GM19240 (cell line): ENCODE measurements around the gene SLC35B2.

Source experiments
- DNase-seq: peaks from one replicate; pipeline ENCODE4 v3.0.0; 2011; ENCODE audit warnings: low spot score; ENCODE audit not compliant: insufficient read length

The SLC35B2 gene

DNA sequence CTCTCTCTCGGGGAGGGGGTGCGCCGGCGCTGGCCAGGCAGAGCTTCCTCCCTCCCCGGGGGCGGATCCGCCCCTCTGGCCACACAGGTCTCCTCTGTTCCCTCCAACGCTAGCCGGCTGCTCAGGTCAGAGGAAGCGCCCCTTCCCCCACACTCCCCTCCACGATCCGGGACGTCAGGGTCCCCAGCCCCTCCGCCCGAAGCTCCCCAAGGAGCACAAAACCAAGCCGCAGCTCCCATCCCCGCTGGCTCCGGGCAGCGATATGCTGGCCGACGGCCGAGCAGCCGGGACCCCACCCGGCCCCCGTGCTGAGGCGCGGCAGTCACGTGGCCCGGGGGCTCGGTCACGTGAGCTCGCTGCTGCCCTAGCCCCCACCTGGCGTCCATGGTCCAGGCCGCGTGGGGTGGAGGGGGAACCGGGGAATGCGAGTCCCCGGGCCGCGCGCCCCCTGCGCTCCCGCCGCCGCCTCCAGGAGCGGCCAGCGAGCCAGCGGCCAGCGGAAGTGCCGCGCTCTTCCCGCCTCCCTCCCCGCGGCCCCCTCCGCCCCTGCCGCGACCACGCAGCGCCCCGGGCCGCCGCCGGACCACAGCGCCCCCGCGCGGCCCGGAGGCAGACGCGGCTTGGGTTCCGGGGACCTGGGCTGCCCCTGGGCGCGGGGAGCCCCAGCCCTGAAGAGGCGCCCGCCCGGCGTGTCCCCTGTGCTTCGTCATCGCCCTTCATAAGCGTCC lies at the start of gene SLC35B2:
Gene SLC35B2, minus strand, starts transcription at position 504 of the 728 bp plus-strand sequence. Its CDS starts 118 bp downstream, at position 386.
- no peak for DNase-seq

DNA sequence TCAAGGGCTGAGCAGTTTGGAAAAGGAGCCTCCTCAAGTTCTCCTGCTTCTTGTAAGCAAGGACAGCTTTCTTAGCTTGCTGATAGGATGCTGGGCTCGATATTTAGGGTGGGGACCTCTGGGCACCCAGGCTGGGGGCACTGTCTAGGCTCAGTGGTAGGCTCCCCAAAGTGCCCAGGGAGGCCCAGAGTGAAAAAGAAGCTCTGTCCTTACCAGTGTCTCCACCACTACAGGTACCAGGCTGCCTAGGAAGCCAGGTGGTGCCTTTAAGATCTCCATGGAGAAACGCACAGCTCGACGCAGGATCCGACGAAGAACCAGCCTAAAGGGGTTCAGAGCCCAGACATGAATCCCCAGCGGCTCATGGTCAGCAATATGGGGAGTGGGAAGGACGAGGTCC lies 49.4 kb upstream of the SLC35B2 start:
- DNase-seq = no peak

DNA sequence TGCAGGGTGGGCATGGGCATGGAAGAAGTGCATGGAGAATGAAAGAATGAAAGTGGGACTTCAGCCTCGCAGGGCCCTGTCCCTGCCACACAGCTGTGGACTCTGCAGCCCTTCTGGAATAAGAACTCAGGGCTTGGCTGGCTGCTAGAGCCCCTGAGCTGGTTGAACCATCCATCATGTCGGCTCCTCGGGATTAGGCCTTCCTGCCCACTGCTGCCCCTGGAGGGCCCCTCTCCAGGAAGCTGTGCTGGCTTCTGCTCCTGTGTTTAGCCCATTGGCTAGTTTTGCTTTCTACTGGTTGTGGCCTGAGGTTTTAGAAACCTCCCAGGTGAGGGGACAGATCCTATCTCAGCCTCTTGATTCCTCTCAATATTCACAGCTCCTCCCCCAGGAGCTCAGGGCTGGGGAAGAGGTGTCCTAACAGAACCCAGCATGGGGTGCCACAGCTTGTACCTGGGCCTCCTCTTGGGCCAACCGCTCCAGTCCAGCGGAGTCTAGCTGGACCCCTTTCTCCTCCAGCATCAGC lies 47.9 kb upstream of the SLC35B2 start:
- DNase-seq = no peak

DNA sequence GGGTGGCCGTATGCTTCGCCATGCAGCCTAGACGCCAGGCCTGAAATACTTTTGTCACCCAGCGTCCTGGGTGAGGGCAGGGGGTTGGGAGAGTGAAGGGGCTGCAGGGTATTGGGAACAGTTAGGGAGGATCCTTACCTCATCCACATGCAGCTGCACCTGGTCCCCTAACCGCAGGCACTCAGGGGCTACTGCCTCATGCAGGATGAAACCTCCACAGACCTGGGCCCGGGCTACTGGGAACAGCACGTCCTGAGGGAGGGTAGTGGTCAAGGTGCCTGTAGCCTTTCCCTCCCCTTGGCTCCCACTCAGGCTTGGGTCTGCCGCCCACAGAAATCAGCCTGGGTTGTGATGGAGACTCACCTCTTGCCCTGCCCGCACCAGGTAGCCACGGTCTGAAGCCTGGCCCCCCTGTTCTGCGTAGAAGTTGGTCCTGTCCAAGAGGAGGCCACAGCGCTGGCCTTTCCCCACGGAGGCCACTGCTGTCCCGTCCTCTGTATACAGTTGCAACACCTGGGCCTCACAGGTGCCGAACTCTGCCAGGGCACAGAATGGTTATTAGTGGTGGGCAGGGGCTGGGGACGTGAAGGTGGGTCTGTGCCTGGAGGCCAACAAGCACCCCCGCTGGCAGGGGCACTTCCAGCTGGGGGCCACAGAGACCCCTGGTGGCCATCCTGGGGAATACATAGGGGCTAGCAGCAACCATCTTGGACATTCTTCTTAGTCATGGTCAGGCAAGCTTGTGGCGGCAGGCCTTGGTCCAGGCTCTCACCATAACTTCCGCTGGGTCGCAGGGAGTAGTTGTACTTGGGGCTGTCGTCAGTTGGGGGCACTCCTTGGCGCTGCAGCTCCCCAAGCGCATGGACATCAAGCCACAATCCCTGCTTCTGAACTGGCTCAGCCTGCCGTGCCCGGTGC lies 47.2 kb upstream of the SLC35B2 start:
- no peak for DNase-seq

DNA sequence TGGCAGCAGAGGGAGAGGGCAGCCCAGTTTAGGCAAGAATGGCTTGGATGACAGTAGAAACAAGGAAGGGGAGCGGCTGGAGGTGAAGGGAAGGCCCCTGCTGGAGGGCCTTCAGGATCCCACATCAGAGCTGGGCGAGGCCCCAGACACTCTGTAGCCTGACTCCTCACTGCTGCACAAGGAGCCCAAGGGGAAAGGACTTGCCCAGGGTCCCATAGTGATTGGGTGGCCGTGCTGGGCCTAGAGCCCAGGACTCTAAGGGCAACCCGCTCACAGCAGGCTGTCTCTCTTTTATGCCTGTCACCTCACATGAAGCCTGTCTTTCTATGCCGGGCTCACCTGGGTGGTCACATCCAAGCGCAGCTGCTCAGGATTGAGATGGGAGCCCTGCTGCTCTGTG lies 46.5 kb upstream of the SLC35B2 start:
- no peak for DNase-seq

- no peak for DNase-seq
Measured at GRCh38 chr6:44302856-44303255, 45.5 kb upstream of the SLC35B2 start.

- DNase-seq = no peak
Measured at GRCh38 chr6:44301782-44302564, 44.6 kb upstream of the SLC35B2 start.

DNA sequence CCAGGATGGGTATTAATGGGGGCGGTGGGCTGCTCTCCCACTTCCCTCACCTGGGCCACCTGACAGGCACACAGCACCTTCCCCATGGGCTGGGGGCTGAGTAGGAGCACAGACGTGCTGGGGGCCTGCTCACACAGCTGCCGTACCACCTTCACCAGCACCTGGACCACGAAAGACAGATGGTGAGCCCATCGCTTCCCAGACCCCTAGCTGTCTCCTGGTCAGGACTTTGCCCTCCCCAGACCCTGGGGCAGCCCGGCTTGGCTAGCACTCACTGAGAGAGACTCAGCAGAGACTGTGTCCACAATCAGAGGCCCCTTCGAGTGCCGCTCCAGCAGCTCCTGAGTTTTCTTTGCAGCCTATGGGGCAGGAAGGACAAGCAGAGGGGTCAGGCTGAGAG lies 43.8 kb upstream of the SLC35B2 start:
- no peak for DNase-seq

DNA sequence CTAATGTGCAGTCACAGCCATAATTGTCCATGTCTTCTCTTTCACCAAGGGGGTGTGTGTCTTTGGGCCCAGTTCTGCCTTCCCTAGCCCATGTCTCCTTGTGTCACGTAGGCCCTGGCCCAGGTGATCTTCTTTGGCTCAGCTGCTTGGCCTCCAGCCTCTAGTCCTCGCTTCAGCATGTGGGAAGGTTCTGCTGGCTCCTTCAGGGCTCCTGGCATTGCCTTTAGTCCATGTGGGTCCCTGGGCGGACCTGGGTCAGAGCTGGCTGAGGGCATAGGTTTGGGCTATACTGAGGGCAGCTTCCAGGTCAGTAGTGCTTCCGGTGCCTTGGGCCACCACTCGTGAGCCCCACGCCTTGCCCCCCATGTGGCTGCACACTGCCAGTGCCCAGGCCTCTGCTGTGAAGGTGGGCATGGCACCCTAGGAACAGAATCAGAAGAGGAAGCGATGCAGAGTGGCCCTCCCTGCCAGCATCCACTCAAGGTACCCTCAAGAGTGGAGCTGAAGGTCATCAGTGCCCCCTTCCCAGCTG lies 43.0 kb upstream of the SLC35B2 start:
- DNase-seq = no peak

DNA sequence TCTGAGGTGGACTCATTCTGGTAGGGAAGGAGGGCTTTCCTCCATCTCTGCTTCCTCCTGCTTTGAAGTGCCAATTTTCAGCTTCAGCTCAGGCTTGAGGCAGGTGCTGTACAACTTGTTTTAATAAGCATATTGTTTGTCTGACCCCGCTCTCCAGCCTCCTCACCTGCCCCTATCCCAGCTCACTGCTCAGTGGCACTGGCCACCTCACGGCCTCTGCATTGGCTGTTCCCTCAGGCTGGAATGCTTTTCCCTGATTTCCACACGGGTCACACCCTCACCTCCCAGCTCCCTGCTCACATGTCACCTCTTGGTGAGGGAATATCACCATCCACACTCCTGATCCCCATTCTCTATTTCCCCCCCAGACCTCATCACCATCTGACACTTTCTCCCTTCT lies 41.5 kb upstream of the SLC35B2 start:
- DNase-seq = no peak

DNA sequence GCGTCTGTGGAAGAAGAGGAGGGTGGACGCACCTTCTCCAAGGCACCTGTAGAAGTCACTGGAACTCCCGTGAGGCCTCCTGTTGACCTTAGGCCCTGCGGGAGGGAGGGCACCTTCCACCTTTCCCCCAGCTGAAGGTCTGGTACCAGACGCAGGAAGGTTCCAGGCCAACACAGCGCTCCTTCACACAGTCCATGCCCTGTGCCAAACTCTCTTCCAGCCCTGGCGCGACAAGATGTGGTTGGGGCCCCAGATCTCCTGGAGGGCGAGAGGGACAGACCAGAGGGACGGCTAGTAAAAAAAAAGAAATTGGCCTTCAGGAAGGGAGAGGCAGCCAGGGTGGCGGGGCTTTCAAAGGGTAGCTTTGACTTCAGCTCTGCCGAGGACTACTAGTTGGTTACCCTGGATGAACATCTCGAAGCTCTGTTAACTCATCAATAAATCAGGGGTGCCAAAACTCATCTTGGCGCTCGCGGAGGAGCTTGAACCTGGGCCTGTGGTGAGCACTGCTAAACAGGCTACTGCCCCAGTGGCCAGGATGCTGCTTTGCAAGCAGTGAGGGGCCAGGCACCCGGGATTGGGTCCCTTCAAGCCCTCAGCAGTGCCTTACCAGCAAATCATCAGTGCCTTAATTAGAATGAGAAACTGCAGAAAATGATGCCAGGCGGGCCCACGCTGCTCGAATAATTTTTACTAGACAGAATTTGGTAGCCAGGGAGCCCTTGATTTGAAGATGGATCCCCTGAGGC lies 40.9 kb upstream of the SLC35B2 start:
- DNase-seq = no peak

DNA sequence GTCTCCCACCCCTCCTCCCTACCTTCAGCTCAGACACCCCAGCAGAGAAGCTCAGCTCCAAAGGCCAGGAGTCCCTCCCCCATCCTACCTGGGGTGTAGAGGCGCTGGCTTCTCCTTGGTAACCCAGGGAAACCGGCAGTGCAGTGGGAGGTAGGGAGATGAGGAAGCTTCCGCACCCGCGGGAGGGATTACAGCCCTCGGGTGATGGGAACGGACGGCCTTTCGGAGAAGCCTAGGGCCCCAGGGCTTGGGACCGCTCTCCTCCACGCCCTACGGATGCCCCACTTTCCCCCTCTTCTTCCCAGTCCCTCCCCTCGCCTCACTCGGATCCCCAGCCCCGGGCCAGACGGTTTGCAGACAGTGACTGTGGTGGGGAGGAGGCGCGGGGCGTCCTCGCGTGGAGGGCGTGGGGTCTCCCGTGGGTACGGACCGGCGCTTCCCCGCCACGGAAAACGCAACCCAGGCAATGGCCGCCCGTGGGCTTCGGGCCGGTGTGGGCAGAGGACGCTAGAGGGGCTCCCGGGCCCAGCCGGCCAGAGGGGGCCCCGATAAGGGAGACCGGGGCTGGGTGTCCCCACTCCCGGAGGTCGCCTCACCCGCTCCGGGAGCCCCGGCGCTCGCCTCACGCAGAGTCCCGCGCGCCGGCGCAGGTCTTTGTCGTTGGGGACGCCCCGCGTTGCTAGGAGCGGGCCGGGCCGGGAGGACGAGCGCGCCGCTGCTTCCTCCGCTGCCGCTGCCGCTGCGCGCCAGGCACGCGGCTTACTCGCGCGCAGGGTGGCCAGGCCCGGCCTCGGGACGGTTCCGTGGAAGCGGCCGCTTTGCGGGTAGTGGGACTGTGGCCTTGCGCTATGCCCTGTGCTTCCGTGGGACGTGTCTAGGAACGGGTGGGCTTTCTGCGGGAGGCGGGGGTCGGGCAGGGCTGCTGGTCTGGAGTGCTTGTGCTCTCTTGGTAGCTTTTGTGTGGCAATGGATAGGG lies 40.0 kb upstream of the SLC35B2 start:
- no peak for DNase-seq

DNA sequence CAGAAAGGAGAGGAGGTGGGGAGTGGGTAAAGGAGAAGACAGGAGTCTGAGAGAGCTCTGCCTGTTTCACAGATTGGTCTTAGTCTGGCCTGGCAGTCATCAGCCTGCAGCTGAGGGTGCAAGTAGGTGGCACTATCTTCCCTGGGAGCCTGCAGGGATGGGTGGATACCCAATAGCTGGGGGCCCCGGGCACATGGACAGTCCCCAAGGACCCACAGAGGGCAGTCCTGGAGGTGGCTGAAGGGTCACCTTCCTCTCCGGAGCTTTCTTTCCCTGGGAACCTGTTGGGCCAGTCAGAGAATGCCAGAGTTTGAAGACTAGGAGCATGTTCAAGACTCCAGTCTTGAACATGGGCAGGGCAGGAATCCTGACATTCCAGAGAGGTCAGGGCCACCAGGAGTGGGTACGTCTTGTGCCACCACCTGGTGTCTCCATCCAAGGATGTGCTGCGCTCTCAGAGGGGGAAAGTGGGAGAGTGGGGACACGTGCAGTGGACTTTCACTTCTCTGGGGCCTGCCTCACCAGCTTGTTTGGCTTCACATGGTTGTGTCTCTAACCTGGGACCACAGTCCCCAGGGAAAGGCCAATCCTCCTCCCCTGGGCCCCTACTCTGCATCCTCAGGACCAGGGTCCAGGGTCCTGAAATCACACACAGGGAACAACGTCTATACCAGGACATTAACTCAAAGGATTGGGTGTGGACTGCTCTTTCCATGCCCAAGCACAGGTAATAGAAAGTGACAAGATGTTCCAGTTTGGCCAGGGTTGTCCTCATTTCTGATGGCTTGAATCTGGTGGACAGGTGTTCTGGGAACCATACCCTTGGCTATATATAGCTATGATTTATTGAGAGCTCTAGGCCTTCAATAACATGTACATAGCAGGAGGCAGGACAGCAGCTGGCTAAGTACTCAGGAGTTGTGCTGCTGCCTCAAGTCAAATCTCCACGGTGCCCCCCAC lies 37.8 kb upstream of the SLC35B2 start:
- no peak for DNase-seq

DNA sequence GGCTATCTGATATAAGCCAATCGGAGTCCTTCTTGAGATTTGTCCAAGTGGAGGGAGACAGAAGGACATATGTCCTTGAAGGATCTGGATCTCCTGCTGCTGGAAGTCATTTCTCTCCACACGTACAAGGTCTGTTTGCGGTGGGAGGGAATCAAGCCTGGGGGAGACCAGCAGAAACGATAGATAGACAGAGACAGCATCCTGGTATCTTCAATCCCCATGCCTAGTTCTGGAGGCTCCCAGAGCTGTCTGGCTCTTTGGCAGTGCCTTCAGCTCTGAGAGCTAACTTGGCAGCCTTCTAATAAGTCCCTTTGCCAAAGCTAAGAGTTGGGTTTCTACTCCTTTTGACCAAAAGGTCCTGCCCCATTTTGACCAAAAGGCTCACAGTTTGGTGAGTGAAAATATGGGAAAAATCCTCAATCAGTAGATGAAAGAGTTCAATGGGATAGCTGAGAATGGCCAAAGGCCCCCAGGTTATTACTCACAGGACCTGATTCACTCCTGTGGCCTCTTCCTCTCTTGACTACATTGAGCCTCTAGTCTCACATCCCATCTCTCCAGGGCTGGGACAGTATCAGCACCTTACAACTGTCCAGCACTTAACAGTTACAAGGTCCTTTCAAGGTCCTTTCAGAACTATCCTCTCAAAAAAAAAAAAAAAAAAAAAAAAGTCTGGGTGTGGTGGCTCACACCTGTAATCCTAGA lies 35.5 kb upstream of the SLC35B2 start:
- DNase-seq = no peak

- no peak for DNase-seq
Measured at GRCh38 chr6:44291841-44292240, 34.5 kb upstream of the SLC35B2 start.

GRCh38 chr6:44289726-44290260 lies 32.5 kb upstream of the SLC35B2 start:
- no peak for DNase-seq

DNA sequence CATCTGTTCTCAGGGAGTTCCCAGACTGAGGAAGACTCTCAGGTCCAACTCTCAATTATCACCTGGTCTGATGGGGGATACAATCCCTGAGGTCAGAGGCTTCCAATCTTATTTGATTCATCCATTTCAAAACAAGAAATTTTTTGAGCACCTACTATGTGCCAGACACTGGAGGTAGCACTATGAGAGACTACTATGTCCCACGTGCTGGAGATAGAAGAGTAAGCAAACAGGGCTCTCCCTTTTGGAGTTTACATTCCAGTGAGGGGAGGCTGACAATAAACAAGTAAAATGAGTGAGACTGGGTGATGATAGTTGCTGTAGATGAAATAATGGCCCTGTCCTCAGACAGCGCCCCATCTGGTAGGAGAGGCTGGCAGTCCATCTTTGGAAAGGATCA lies 29.4 kb upstream of the SLC35B2 start:
- DNase-seq = no peak

DNA sequence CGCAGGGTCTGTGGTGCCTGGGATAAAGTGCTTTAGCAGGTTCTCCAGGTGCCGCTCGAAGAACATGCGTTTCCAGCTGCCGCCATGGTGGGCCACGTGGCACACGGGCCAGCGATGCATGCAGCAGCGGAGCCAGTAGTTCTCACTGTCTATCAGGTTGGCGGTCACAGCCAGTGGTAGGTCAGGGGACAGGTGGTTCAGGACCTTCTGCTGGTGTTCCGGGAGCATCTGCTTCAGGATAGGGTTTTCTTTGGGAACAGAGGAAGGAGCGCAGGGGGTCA lies 28.9 kb upstream of the SLC35B2 start:
- DNase-seq = no peak
